Liver (tissue), 9 donors: ENCODE results near the gene SH3BP1. TPM values are rescaled to one million over a fixed set of nuclear protein-coding genes. Genes with fewer than 3 reads are reported as not detected.

Source experiments
- DNase-seq: peaks from one replicate; pipeline ENCODE4 v3.0.0-alpha.2; 2017; ENCODE audit warnings: low spot score
- H3K27ac ChIP-seq, 2 donors: one replicate each; pipeline ENCODE4 v1.7.0; 2013; ENCODE audit warnings: inconsistent platforms in 2 of 2, low read length in 2 of 2, control low read depth in 1 of 2, low read depth in 1 of 2, mild to moderate bottlenecking in 1 of 2
- H3K27me3 ChIP-seq, 4 donors: one replicate each; pipeline versions ENCODE4 v1.6.1 to v1.7.0; 2013; ENCODE audit warnings: low read length in 3 of 4, inconsistent platforms in 1 of 4, mild to moderate bottlenecking in 1 of 4, moderate library complexity in 1 of 4; ENCODE audit not compliant: control insufficient read depth in 4 of 4, insufficient read depth in 4 of 4
- H3K36me3 ChIP-seq, 4 donors: one replicate each; pipeline versions ENCODE4 v1.6.1 to v1.7.0; 2013; ENCODE audit warnings: low read length in 3 of 4, mild to moderate bottlenecking in 3 of 4, low read depth in 1 of 4, moderate library complexity in 1 of 4; ENCODE audit not compliant: control insufficient read depth in 4 of 4, insufficient read depth in 3 of 4
- H3K4me1 ChIP-seq, 4 donors: one replicate each; pipeline versions ENCODE4 v1.6.1 to v1.7.0; 2013; ENCODE audit warnings: low read length in 3 of 4, mild to moderate bottlenecking in 3 of 4, moderate library complexity in 1 of 4; ENCODE audit not compliant: control insufficient read depth in 4 of 4, insufficient read depth in 4 of 4
- H3K4me3 ChIP-seq, 3 donors: one replicate each; pipeline versions ENCODE4 v1.6.1 to v1.7.0; 2013; ENCODE audit warnings: low read length in 3 of 3, control low read depth in 1 of 3, low read depth in 1 of 3, mild to moderate bottlenecking in 1 of 3
- H3K9ac ChIP-seq, 2 donors: one replicate each; pipeline ENCODE4 v1.7.0; 2013; ENCODE audit warnings: low read length in 2 of 2, mild to moderate bottlenecking in 2 of 2, moderate library complexity in 2 of 2, control low read depth in 1 of 2, low read depth in 1 of 2
- H3K9me3 ChIP-seq, 4 donors: one replicate each; pipeline versions ENCODE4 v1.6.1 to v1.7.0; 2013; ENCODE audit warnings: low read length in 3 of 4; ENCODE audit not compliant: control insufficient read depth in 4 of 4
- EGR1 ChIP-seq, 2 donors: IDR thresholded peaks; 2 replicates each; pipeline ENCODE4 v1.6.1; 2016 to 2018; ENCODE audit warnings: antibody characterized with exemption in 2 of 2, low read depth in 2 of 2
- FOXA1 ChIP-seq: IDR thresholded peaks from 2 replicates; pipeline ENCODE4 v1.6.1; 2016; ENCODE audit warnings: antibody characterized with exemption
- GABPA ChIP-seq, 2 donors: IDR thresholded peaks in 1 of 2; conservative IDR thresholded peaks in 1 of 2; 2 replicates each; pipeline ENCODE4 v1.6.1; 2016; ENCODE audit warnings: antibody characterized with exemption in 2 of 2, mild to moderate bottlenecking in 1 of 2, moderate library complexity in 1 of 2
- HNF4A ChIP-seq, 2 donors: conservative IDR thresholded peaks; 2 replicates each; pipeline ENCODE4 v1.6.1; 2016; ENCODE audit warnings: antibody characterized with exemption in 2 of 2, mild to moderate bottlenecking in 2 of 2
- HNF4G ChIP-seq: IDR thresholded peaks from 2 replicates; pipeline ENCODE4 v1.6.1; 2016; ENCODE audit warnings: antibody characterized with exemption
- MAX ChIP-seq: IDR thresholded peaks from 2 replicates; pipeline ENCODE4 v1.6.1; 2016; ENCODE audit warnings: antibody characterized with exemption
- NR2F2 ChIP-seq: IDR thresholded peaks from 2 replicates; pipeline ENCODE4 v1.6.1; 2016; ENCODE audit warnings: antibody characterized with exemption
- REST ChIP-seq: IDR thresholded peaks from 2 replicates; pipeline ENCODE4 v1.6.1; 2016; ENCODE audit warnings: antibody characterized with exemption, mild to moderate bottlenecking
- RXRA ChIP-seq, 2 donors: IDR thresholded peaks; 2 replicates each; pipeline ENCODE4 v1.6.1; 2017 to 2018; ENCODE audit warnings: antibody characterized with exemption in 2 of 2, mild to moderate bottlenecking in 1 of 2
- TAF1 ChIP-seq: conservative IDR thresholded peaks from 2 replicates; pipeline ENCODE4 v1.6.1; 2016; ENCODE audit warnings: antibody characterized with exemption, mild to moderate bottlenecking
- WGBS: extraction: QIAGEN DNeasy Blood & Tissue Kit; methylation state at CpG from one replicate; pipeline ENCODE4 v1.1.7; 2013; 5-methylcytosine and 5-hydroxymethylcytosine counted together
- polyA plus RNA-seq, 2 donors: library from polyadenylated mRNA; stranded (reverse) in 1 of 2; unstranded in 1 of 2; fragments of 200-250 nt in 1 of 2; fragments of >200 nt in 1 of 2; fragmentation: Nextera tagmentation in 1 of 2; extraction: Ambion mirVana in 1 of 2; gene quantifications; one replicate each; pipeline versions ENCODE4 v1.2.1 to v1.2.3, GENCODE V29; 2013 to 2015
- total RNA-seq, 2 donors: library from RNA; depleted of rRNA; stranded (reverse); fragments of >200 nt; gene quantifications; one replicate each; pipeline ENCODE4 v1.2.3, GENCODE V29; 2014
- TF ChIP-seq, protein P1 (sequence below): IDR thresholded peaks from 2 replicates; pipeline ENCODE4 v1.6.1; 2016; ENCODE audit warnings: antibody characterized with exemption
- TF ChIP-seq, protein P2 (sequence below): IDR thresholded peaks from 2 replicates; pipeline ENCODE4 v1.6.1; 2016; ENCODE audit warnings: antibody characterized with exemption
- donor health status: healthy.
- donor health status: healthy.
- donor health status: healthy.
- donor health status: healthy.
- donor health status: healthy.

The SH3BP1 gene
- total and polyA plus RNA-seq, 4 donors, result 0.24 to 8.2 (median 2.7) TPM

GRCh38 chr22:37678372-37678771, 38.9 kb downstream of the SH3BP1 start:
- Histone ChIP-seq H3K27ac (no peak overlapping the region), H3K27me3 (no peaks in the 10 kb centered on the region), H3K9me3 (no peaks in the 10 kb centered on the region), H3K4me3 (no peak overlapping the region), H3K36me3 (no peaks in the 10 kb centered on the region), H3K9ac (no peak overlapping the region), H3K4me1 (peaks cover 10 to 42% (median 30%) of the 10 kb centered on the region in 4 donors)
- DNase-seq, result no peak
- TF ChIP-seq RXRA (IDR thresholded peaks at IDR 0.05) (no peak), REST (no peak), MAX (no peak), TAF1 (no peak)
- WGBS, result 80% methylated on average over 18 of the region's 18 CpGs

- H3K9me3 ChIP-seq, result no peaks in the 10 kb centered on the region
- H3K27ac ChIP-seq, result no peak overlapping the region
- DNase-seq, result no peak
- no peaks in the 10 kb centered on the region for H3K36me3 ChIP-seq
- 92% methylated on average over 8 of the region's 8 CpGs for WGBS
- no peaks in the 10 kb centered on the region for H3K27me3 ChIP-seq
- peaks cover 10 to 43% (median 32%) of the 10 kb centered on the region in 4 donors for H3K4me1 ChIP-seq
- no peak overlapping the region for H3K9ac ChIP-seq
- H3K4me3 ChIP-seq, result no peak overlapping the region
- TF ChIP-seq FOXA1 (no peak), MAX (no peak), NR2F2 (no peak), HNF4G (no peak), EGR1 (IDR thresholded peaks at IDR 0.05; ENCODE audit: low read depth in 2 of 2) (no peak)
- TF ChIP-seq, protein P1, sequence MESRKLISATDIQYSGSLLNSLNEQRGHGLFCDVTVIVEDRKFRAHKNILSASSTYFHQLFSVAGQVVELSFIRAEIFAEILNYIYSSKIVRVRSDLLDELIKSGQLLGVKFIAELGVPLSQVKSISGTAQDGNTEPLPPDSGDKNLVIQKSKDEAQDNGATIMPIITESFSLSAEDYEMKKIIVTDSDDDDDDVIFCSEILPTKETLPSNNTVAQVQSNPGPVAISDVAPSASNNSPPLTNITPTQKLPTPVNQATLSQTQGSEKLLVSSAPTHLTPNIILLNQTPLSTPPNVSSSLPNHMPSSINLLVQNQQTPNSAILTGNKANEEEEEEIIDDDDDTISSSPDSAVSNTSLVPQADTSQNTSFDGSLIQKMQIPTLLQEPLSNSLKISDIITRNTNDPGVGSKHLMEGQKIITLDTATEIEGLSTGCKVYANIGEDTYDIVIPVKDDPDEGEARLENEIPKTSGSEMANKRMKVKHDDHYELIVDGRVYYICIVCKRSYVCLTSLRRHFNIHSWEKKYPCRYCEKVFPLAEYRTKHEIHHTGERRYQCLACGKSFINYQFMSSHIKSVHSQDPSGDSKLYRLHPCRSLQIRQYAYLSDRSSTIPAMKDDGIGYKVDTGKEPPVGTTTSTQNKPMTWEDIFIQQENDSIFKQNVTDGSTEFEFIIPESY, result no peak
Observed at GRCh38 chr22:37679670-37680069, 40.2 kb downstream of the SH3BP1 start.

GRCh38 chr22:37680191-37680851, 40.9 kb downstream of the SH3BP1 start:
- no peak overlapping the region for H3K27ac ChIP-seq
- peaks cover 7 to 43% (median 33%) of the 10 kb centered on the region in 4 donors for H3K4me1 ChIP-seq
- TF ChIP-seq RXRA (IDR thresholded peaks at IDR 0.05), result no peak
- no peak for TF ChIP-seq GABPA (IDR thresholded peaks at IDR 0.05 in 1 of 2, conservative IDR thresholded peaks at IDR 0.05 in 1 of 2)
- no peak for TF ChIP-seq HNF4A (conservative IDR thresholded peaks at IDR 0.05)
- TF ChIP-seq NR2F2, result no peak
- TF ChIP-seq, protein P2, sequence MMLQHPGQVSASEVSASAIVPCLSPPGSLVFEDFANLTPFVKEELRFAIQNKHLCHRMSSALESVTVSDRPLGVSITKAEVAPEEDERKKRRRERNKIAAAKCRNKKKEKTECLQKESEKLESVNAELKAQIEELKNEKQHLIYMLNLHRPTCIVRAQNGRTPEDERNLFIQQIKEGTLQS, result no peak
- WGBS, result 92% methylated on average over 7 of the region's 7 CpGs
- no peak overlapping the region for H3K4me3 ChIP-seq
- H3K9ac ChIP-seq, result no peak overlapping the region
- H3K27me3 ChIP-seq, result no peaks in the 10 kb centered on the region
- H3K9me3 ChIP-seq, result no peaks in the 10 kb centered on the region
- DNase-seq, result no peak
- no peaks in the 10 kb centered on the region for H3K36me3 ChIP-seq
